ENCODE measurements around the gene AKAP10. TPM values are rescaled to one million over a fixed set of nuclear protein-coding genes. Genes with fewer than 3 reads are reported as not detected.

The AKAP10 gene
- total RNA-seq, 1 experiment from 2014 or later = 23.3 TPM

DNA sequence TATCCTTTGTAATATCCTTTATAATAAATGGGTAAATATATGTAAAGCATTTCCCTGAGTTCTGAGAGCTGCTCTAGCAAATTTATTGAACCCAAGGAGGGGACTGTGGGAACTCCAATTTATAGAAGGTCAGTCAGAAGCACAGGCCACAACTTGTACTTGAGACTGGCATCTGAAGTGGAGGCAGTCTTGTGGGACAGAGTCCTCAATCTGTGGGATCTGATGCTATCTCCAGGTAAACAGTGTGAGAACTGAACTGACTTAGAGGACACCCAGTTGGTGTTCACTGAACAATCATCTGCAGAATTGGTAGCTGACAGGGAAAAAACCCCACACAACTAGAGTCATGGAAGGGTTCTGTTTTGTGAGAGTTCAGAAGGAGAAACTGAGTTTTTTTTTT is 34.0 kb downstream of the AKAP10 start:
- ChIA-PET POLR2A (ENCODE audit: unreplicated experiment) (no interaction called here), CTCF (no interaction called here)
- no peak overlapping the region for H3K4me3 ChIP-seq (ENCODE audit: low read length)
- BruUV-seq (replicated peaks) = no TSS peak
- no peaks in the 10 kb centered on the region for H3K9me3 ChIP-seq (ENCODE audit: low read length)
- no peaks in the 10 kb centered on the region for H3K27me3 ChIP-seq (ENCODE audit: low read length)
- no peak for DNase-seq
- no peaks in the 10 kb centered on the region for H3K9me2 ChIP-seq (replicated peaks; ENCODE audit: low read length)
- H3K27ac ChIP-seq (ENCODE audit: low read length) = no peak overlapping the region
- peaks cover 35% of the 10 kb centered on the region for H3K4me1 ChIP-seq (ENCODE audit: insufficient read depth, low read length)
- ATAC-seq = no peak
- H3K4me2 ChIP-seq (ENCODE audit: low read length) = no peak overlapping the region
- peaks cover 18% of the 10 kb centered on the region for H3F3A ChIP-seq (ENCODE audit: low read length, unreplicated experiment)
- H3K9ac ChIP-seq (ENCODE audit: low read length) = no peak overlapping the region
- intact Hi-C loops (cut with micrococcal nuclease) = no loop called here
- TF ChIP-seq, protein P1, sequence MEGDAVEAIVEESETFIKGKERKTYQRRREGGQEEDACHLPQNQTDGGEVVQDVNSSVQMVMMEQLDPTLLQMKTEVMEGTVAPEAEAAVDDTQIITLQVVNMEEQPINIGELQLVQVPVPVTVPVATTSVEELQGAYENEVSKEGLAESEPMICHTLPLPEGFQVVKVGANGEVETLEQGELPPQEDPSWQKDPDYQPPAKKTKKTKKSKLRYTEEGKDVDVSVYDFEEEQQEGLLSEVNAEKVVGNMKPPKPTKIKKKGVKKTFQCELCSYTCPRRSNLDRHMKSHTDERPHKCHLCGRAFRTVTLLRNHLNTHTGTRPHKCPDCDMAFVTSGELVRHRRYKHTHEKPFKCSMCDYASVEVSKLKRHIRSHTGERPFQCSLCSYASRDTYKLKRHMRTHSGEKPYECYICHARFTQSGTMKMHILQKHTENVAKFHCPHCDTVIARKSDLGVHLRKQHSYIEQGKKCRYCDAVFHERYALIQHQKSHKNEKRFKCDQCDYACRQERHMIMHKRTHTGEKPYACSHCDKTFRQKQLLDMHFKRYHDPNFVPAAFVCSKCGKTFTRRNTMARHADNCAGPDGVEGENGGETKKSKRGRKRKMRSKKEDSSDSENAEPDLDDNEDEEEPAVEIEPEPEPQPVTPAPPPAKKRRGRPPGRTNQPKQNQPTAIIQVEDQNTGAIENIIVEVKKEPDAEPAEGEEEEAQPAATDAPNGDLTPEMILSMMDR (conservative IDR thresholded peaks at IDR 0.05; ENCODE audit: low read depth, low read length) = no peak
- TF ChIP-seq EZH2 (IDR thresholded peaks at IDR 0.05; ENCODE audit: low read length, unreplicated experiment) (no peak), EZH2phosphoT487 (IDR thresholded peaks at IDR 0.05; ENCODE audit: borderline replicate concordance, low read length) (no peak)
- peaks cover 24% of the 10 kb centered on the region for H4K20me1 ChIP-seq (ENCODE audit: low read length)
- no peak overlapping the region for H2AFZ ChIP-seq (ENCODE audit: low read length)
- peaks cover 73% of the 10 kb centered on the region for H3K79me2 ChIP-seq (ENCODE audit: low read length)
- H3K36me3 ChIP-seq (ENCODE audit: low read depth, low read length) = peaks cover 38% of the 10 kb centered on the region

DNA sequence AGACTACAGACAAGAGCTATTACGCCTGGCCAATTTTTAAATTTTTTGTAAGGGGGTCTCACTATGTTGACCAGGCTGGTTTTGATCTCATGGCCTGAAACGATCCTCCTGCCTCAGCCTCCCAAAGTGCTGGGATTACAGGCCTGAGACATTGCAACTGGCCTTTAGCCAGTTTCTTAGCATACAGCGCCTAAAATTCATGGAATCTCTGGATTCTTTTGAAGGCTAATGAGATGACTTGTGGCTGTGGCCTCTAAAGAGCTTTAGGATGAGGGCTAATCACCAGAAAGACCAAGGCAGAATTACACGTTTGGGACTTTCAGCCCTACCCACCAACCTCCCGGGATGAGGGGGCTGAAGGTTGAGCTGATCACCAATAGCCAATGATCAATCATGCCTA is 34.6 kb downstream of the AKAP10 start:
- Histone ChIP-seq H3K4me3 (ENCODE audit: low read length) (no peak overlapping the region), H3K27me3 (ENCODE audit: low read length) (no peaks in the 10 kb centered on the region), H3K27ac (ENCODE audit: low read length) (no peak overlapping the region), H3F3A (ENCODE audit: low read length, unreplicated experiment) (peaks cover 18% of the 10 kb centered on the region), H3K36me3 (ENCODE audit: low read depth, low read length) (peaks cover 39% of the 10 kb centered on the region), H3K9me3 (ENCODE audit: low read length) (no peaks in the 10 kb centered on the region), H3K9me2 (replicated peaks; ENCODE audit: low read length) (no peaks in the 10 kb centered on the region), H3K79me2 (ENCODE audit: low read length) (peaks cover 67% of the 10 kb centered on the region), H3K4me2 (ENCODE audit: low read length) (no peak overlapping the region), H3K9ac (ENCODE audit: low read length) (no peak overlapping the region), H2AFZ (ENCODE audit: low read length) (no peak overlapping the region), H4K20me1 (ENCODE audit: low read length) (peaks cover 18% of the 10 kb centered on the region), H3K4me1 (ENCODE audit: insufficient read depth, low read length) (peaks cover 35% of the 10 kb centered on the region)
- DNase-seq (no peak), ATAC-seq (no peak)
- POLR2A ChIA-PET (ENCODE audit: unreplicated experiment) = no interaction called here
- TF ChIP-seq EZH2phosphoT487 (IDR thresholded peaks at IDR 0.05; ENCODE audit: borderline replicate concordance, low read length) = no peak
- TF ChIP-seq, protein P1 (conservative IDR thresholded peaks at IDR 0.05; ENCODE audit: low read depth, low read length) = no peak
- TF ChIP-seq EZH2 (IDR thresholded peaks at IDR 0.05; ENCODE audit: low read length, unreplicated experiment) = no peak
- CTCF ChIA-PET = no interaction called here
- no TSS peak for BruUV-seq (replicated peaks)
- intact Hi-C loops (cut with micrococcal nuclease) = no loop called here

- Histone ChIP-seq H3K27me3 (ENCODE audit: low read length) (no peaks in the 10 kb centered on the region), H2AFZ (ENCODE audit: low read length) (no peak overlapping the region), H3F3A (ENCODE audit: low read length, unreplicated experiment) (peaks cover 18% of the 10 kb centered on the region), H3K4me1 (ENCODE audit: insufficient read depth, low read length) (peaks cover 43% of the 10 kb centered on the region), H3K4me2 (ENCODE audit: low read length) (peak overlapping the region; percentile 65), H3K9me2 (replicated peaks; ENCODE audit: low read length) (no peaks in the 10 kb centered on the region), H3K36me3 (ENCODE audit: low read depth, low read length) (peaks cover 34% of the 10 kb centered on the region), H3K79me2 (ENCODE audit: low read length) (peaks cover 52% of the 10 kb centered on the region), H3K27ac (ENCODE audit: low read length) (peak overlapping the region; percentile 67), H3K4me3 (ENCODE audit: low read length) (peak overlapping the region; percentile 5; the same call in 1 of the 2 replicates), H4K20me1 (ENCODE audit: low read length) (peaks cover 17% of the 10 kb centered on the region), H3K9me3 (ENCODE audit: low read length) (no peaks in the 10 kb centered on the region), H3K9ac (ENCODE audit: low read length) (no peak overlapping the region)
- intact Hi-C loops (cut with micrococcal nuclease) = no loop called here
- ChIA-PET CTCF (interaction anchor here (0.6 kb wide), 1 partner anchor 79 kb away, joined by 4 read pairs; no protein-coding TSS in a partner anchor), POLR2A (ENCODE audit: unreplicated experiment) (no interaction called here)
- no TSS peak for BruUV-seq (replicated peaks)
- no peak for TF ChIP-seq EZH2phosphoT487 (IDR thresholded peaks at IDR 0.05; ENCODE audit: borderline replicate concordance, low read length)
- TF ChIP-seq, protein P1 (conservative IDR thresholded peaks at IDR 0.05; ENCODE audit: low read depth, low read length) = no peak
- TF ChIP-seq EZH2 (IDR thresholded peaks at IDR 0.05; ENCODE audit: low read length, unreplicated experiment) = no peak
- ATAC-seq (peak; percentile 82), DNase-seq (peak; percentile 88)
Measured at GRCh38 chr17:19940722-19941464, 36.7 kb downstream of the AKAP10 start.

All from PC-3 (cell line).